Measurements from ENCODE around the gene PLPPR1. TPM values are rescaled to one million over a fixed set of nuclear protein-coding genes. Genes with fewer than 3 reads are reported as not detected.

Gene PLPPR1
- total and polyA plus RNA-seq, 8 donors: 0.30 to 3.1 (median 0.55) TPM; not detected in 1

- H3K4me1 ChIP-seq: peaks cover 0 to 8% (median 0%) of the 10 kb centered on the region in 3 donors
- no peaks in the 10 kb centered on the region for H3K9me3 ChIP-seq
- no peak for TF ChIP-seq CTCF (IDR thresholded peaks at IDR 0.05)
- no peak overlapping the region for H3K27ac ChIP-seq
- FAIRE-seq (no peak), ATAC-seq (peak in 2 of 4 donors; percentile 20), DNase-seq (peak in 1 of 6 donors; percentile 64)
- no peaks in the 10 kb centered on the region for H3K36me3 ChIP-seq
- intact Hi-C loops (cut with DNase I): loop anchor here in 1 of 3 donors (10.0 kb wide), 1 partner anchor 55 kb away; no protein-coding TSS in a partner anchor
- H3K27me3 ChIP-seq: peaks cover 0 to 3% (median 0%) of the 10 kb centered on the region in 4 donors
- WGBS, 2 donors: 2% methylated on average over 35 to 38 of the region's 38 CpGs
- H3K4me3 ChIP-seq: peak overlapping the region; percentile 35 to 64 (median 44)
Measured at GRCh38 chr9:101029315-101030085, 973 bp downstream of the PLPPR1 start.

- H3K27me3 ChIP-seq: peaks cover 0 to 3% (median 0%) of the 10 kb centered on the region in 4 donors
- ATAC-seq (no peak), DNase-seq (no peak), FAIRE-seq (no peak)
- 8 to 12% methylated on average over 8 of the region's 8 CpGs for WGBS, 2 donors
- H3K27ac ChIP-seq: no peak overlapping the region
- no peak for TF ChIP-seq CTCF (IDR thresholded peaks at IDR 0.05)
- H3K4me1 ChIP-seq: peaks cover 0 to 8% (median 0%) of the 10 kb centered on the region in 3 donors
- no peaks in the 10 kb centered on the region for H3K36me3 ChIP-seq
- intact Hi-C loops (cut with DNase I): loop anchor here in 1 of 3 donors (10.0 kb wide), 1 partner anchor 55 kb away; no protein-coding TSS in a partner anchor
- no peak overlapping the region for H3K4me3 ChIP-seq
- H3K9me3 ChIP-seq: no peaks in the 10 kb centered on the region
Measured at GRCh38 chr9:101030086-101030391, 1.5 kb downstream of the PLPPR1 start.

GRCh38 chr9:101032426-101032825 lies 3.9 kb downstream of the PLPPR1 start:
- DNase-seq (no peak), FAIRE-seq (no peak), ATAC-seq (no peak)
- Histone ChIP-seq H3K9me3 (no peaks in the 10 kb centered on the region), H3K27ac (no peak overlapping the region), H3K27me3 (peaks cover 0 to 3% (median 0%) of the 10 kb centered on the region in 4 donors), H3K4me1 (peaks cover 0 to 8% (median 0%) of the 10 kb centered on the region in 3 donors), H3K4me3 (no peak overlapping the region), H3K36me3 (no peaks in the 10 kb centered on the region)
- TF ChIP-seq CTCF (IDR thresholded peaks at IDR 0.05): no peak
- WGBS, 2 donors: 43 to 63% methylated on average over 1 of the region's 1 CpG
- intact Hi-C loops (cut with DNase I): loop anchor here in 1 of 3 donors (10.0 kb wide), 1 partner anchor 58 kb away; no protein-coding TSS in a partner anchor

GRCh38 chr9:101034222-101034621 lies 5.7 kb downstream of the PLPPR1 start:
- H3K4me3 ChIP-seq: no peak overlapping the region
- no peak for DNase-seq
- intact Hi-C loops (cut with DNase I): loop anchor here in 1 of 3 donors (10.0 kb wide), 1 partner anchor 59 kb away; no protein-coding TSS in a partner anchor
- H3K36me3 ChIP-seq: no peaks in the 10 kb centered on the region
- H3K4me1 ChIP-seq: peaks cover 0 to 2% (median 0%) of the 10 kb centered on the region in 3 donors
- 37 to 56% methylated on average over 2 of the region's 2 CpGs for WGBS, 2 donors
- peaks cover 0 to 3% (median 0%) of the 10 kb centered on the region in 4 donors for H3K27me3 ChIP-seq
- H3K27ac ChIP-seq: no peak overlapping the region
- no peaks in the 10 kb centered on the region for H3K9me3 ChIP-seq
- TF ChIP-seq CTCF (IDR thresholded peaks at IDR 0.05): no peak
- ATAC-seq: no peak
- no peak for FAIRE-seq

GRCh38 chr9:101035098-101035497 lies 6.6 kb downstream of the PLPPR1 start:
- H3K9me3 ChIP-seq: no peaks in the 10 kb centered on the region
- intact Hi-C loops (cut with DNase I): loop anchor here in 1 of 3 donors (10.0 kb wide), 1 partner anchor 60 kb away; no protein-coding TSS in a partner anchor
- DNase-seq: no peak
- WGBS, 2 donors: 48 to 58% methylated on average over 4 of the region's 4 CpGs
- no peaks in the 10 kb centered on the region for H3K27me3 ChIP-seq
- no peak overlapping the region for H3K27ac ChIP-seq
- no peaks in the 10 kb centered on the region for H3K36me3 ChIP-seq
- H3K4me1 ChIP-seq: no peaks in the 10 kb centered on the region
- no peak for ATAC-seq
- no peak overlapping the region for H3K4me3 ChIP-seq
- no peak for TF ChIP-seq CTCF (IDR thresholded peaks at IDR 0.05)
- no peak for FAIRE-seq

Data from pancreas (tissue), 10 donors.